GM12878 (cell line): ENCODE results near the gene TSPAN5. TPM values are rescaled to one million over a fixed set of nuclear protein-coding genes. Genes with fewer than 3 reads are reported as not detected.

Experiments
- ATAC-seq: fragments of 200-7000 bp; cut with Tn5 transposase; 3 replicates; pipeline ENCODE4 v1.9.1; 2020; ENCODE audit warnings: mild to moderate bottlenecking, moderate library complexity
- BruUV-seq: library from RNA; stranded (reverse); fragments of 400-500 nt; replicated peaks from 2 replicates; lab custom pipeline; 2021; lab: Mats Ljungman, UMichigan
- CTCF ChIA-PET: fragments of 300-600 bp; sonication (Branson Sonifier 250); formaldehyde crosslinking; extraction: SDS; loops from one replicate; lab custom pipeline; 2021; ENCODE audit warnings: inconsistent platforms; lab: Yijun Ruan, JAX
- POLR2A ChIA-PET: fragments of 350-600 bp; formaldehyde crosslinking; extraction: SDS; loops from one replicate; lab custom pipeline; 2021; ENCODE audit warnings: inconsistent platforms; lab: Charles Lee
- RAD21 ChIA-PET: fragments of 300-600 bp; sonication (Branson Sonifier 250); formaldehyde crosslinking; loops from one replicate; lab custom pipeline; 2023; ENCODE audit warnings: antibody characterized with exemption; ENCODE audit not compliant: unreplicated experiment; lab: Charles Lee
- SMC1A ChIA-PET: fragments of 300-600 bp; sonication (Branson Sonifier 250); formaldehyde crosslinking; loops from one replicate; lab custom pipeline; 2023; ENCODE audit not compliant: unreplicated experiment, uncharacterized antibody; lab: Charles Lee
- DNase-seq: peaks from one replicate; pipeline ENCODE4 v3.0.0-alpha.2; 2011; ENCODE audit warnings: low read depth, low spot score
- FAIRE-seq: peaks from 3 replicates; lab custom pipeline; 2011; peaks lifted over from hg19 to GRCh38; lab: Jason Lieb, UNC
- H2AFZ ChIP-seq: 2 replicates; pipeline ENCODE4 v1.6.0; 2011; ENCODE audit warnings: low read depth, low read length, control low read depth; ENCODE audit not compliant: control insufficient read depth
- H3K27ac ChIP-seq: 2 replicates; pipeline ENCODE4 v1.5.1; 2011; ENCODE audit warnings: control low read depth; ENCODE audit not compliant: control insufficient read depth, insufficient read depth
- H3K27me3 ChIP-seq, 2 experiments: replicated peaks in 1 of 2; 2 replicates each; pipeline versions ENCODE4 v1.6.0 to v1.6.1; 2011; ENCODE audit warnings: low read length in 1 of 2; ENCODE audit not compliant: control insufficient read depth in 2 of 2, insufficient read depth in 2 of 2
- H3K36me3 ChIP-seq, 2 experiments: 2 replicates each; pipeline ENCODE4 v1.5.1; 2011; ENCODE audit warnings: low read length in 1 of 2; ENCODE audit not compliant: control insufficient read depth in 2 of 2, insufficient read depth in 2 of 2
- H3K4me1 ChIP-seq: 2 replicates; pipeline ENCODE4 v1.6.1; 2011; ENCODE audit warnings: mild to moderate bottlenecking, low read length, moderate library complexity, mixed read lengths; ENCODE audit not compliant: control insufficient read depth, insufficient read depth
- H3K4me2 ChIP-seq: 2 replicates; pipeline ENCODE4 v1.6.0; 2011; ENCODE audit warnings: control low read depth; ENCODE audit not compliant: control insufficient read depth, insufficient read depth
- H3K4me3 ChIP-seq: fragments of 200-600 bp; sonication (generic); 2 replicates; pipeline ENCODE4 v1.5.1; 2016
- H3K79me2 ChIP-seq: 2 replicates; pipeline ENCODE4 v1.6.0; 2011; ENCODE audit warnings: low read length; ENCODE audit not compliant: control insufficient read depth, insufficient read depth
- H3K9ac ChIP-seq: 2 replicates; pipeline ENCODE4 v1.8.0; 2011; ENCODE audit warnings: low read length, control low read depth, mixed read lengths; ENCODE audit not compliant: control insufficient read depth, insufficient read depth
- H3K9me3 ChIP-seq: replicated peaks from 3 replicates; pipeline ENCODE4 v1.5.1; 2011; ENCODE audit warnings: mild to moderate bottlenecking, low read length; ENCODE audit not compliant: control insufficient read depth, insufficient read depth
- H4K20me1 ChIP-seq: 2 replicates; pipeline ENCODE4 v1.6.0; 2011; ENCODE audit not compliant: control insufficient read depth, insufficient read depth
- BHLHE40 ChIP-seq, 2 experiments: fragments of 450-650 bp in 1 of 2; IDR thresholded peaks; 2 replicates each; pipeline ENCODE4 v1.6.1; 2011 to 2017; ENCODE audit warnings: low read depth in 2 of 2, borderline replicate concordance in 1 of 2, improper control_type of control experiment in 1 of 2, low read length in 1 of 2, mild to moderate bottlenecking in 1 of 2
- PKNOX1 ChIP-seq: fragments of 450-650 bp; IDR thresholded peaks from 2 replicates; pipeline ENCODE4 v1.6.1; 2016; ENCODE audit warnings: mild to moderate bottlenecking
- TARDBP ChIP-seq: IDR thresholded peaks from 2 replicates; pipeline ENCODE4 v1.6.1; 2016; ENCODE audit warnings: borderline replicate concordance
- WGBS: methylation state at CpG from one replicate; pipeline ENCODE4 v1.1.6; 2016; ENCODE audit warnings: low lambda C conversion rate; ENCODE audit not compliant: insufficient replicate concordance, insufficient coverage; ENCODE audit errors: missing lambda C conversion rate; 5-methylcytosine and 5-hydroxymethylcytosine counted together
- in situ Hi-C: fragments of 300-500 bp; cut with MboI; formaldehyde crosslinking; loops from 9 replicates; pipeline ENCODE4 v1.14.3; 2018; ENCODE audit warnings: mixed read lengths
- intact Hi-C: fragments of 100-400 bp; cut with micrococcal nuclease; formaldehyde crosslinking; loops from one replicate; pipeline ENCODE4 v1.14.2; 2022; ENCODE audit not compliant: unreplicated experiment
- polyA plus RNA-seq, 11 experiments: library from polyadenylated mRNA; depleted of rRNA in 4 of 11; unstranded in 6 of 11; stranded (reverse) in 5 of 11; fragments of >200 nt; fragmentation: Nextera tagmentation in 4 of 11; fragmentation: Illumina TruSeq in 1 of 11; extraction: Ambion mirVana in 4 of 11; extraction: Trizol in 1 of 11; gene quantifications; 1 replicate in 1 of 11; 2 replicates in 10 of 11; pipeline versions ENCODE4 v1.2.1 to v1.2.3, GENCODE V29; 2011 to 2016; ENCODE audit warnings: inconsistent platforms in 2 of 11, missing spikeins in 2 of 11, low read depth in 1 of 11
- total RNA-seq, 4 experiments: library from RNA; depleted of rRNA in 3 of 4; stranded (reverse); fragments of >200 nt in 3 of 4; fragmentation: Illumina TruSeq in 1 of 4; extraction: Trizol in 1 of 4; gene quantifications; 2 replicates each; pipeline versions ENCODE4 v1.2.1 to v1.2.3, GENCODE V29; 2013 to 2021

The TSPAN5 gene
- total and polyA plus RNA-seq, 10 of the 15 experiments (the other 5 are each of a cell fraction or from before 2014, with no cell fraction given), result 0.09 to 8.2 (median 0.27) TPM

- no TSS peak for BruUV-seq
- Histone ChIP-seq H2AFZ (no peak overlapping the region), H3K79me2 (no peaks in the 10 kb centered on the region), H3K9me3 (no peaks in the 10 kb centered on the region; the same call in 2 of the 3 replicates), H3K27me3 (peaks cover 0 to 2% of the 10 kb centered on the region in 2 experiments; a peak in 1 of 4 replicates), H3K9ac (no peak overlapping the region), H4K20me1 (no peaks in the 10 kb centered on the region), H3K4me2 (no peak overlapping the region), H3K36me3 (no peaks in the 10 kb centered on the region), H3K4me3 (no peak overlapping the region), H3K4me1 (no peaks in the 10 kb centered on the region), H3K27ac (no peak overlapping the region)
- ChIA-PET SMC1A (interaction anchor here (1.1 to 1.4 kb wide), 4 partner anchors 9 to 221 kb away, joined by 3 to 5 read pairs (median 4); no protein-coding TSS in a partner anchor), POLR2A (no interaction called here), CTCF (interaction anchor here (0.7 to 1.1 kb wide), 2 partner anchors 43 to 221 kb away, joined by 3 read pairs; no protein-coding TSS in a partner anchor), RAD21 (interaction anchor here (0.9 to 1.6 kb wide), 3 partner anchors 177 to 367 kb away, joined by 3 to 4 read pairs (median 4); no protein-coding TSS in a partner anchor)
- WGBS, result 24% methylated on average over 5 of the region's 5 CpGs
- DNase-seq (no peak), FAIRE-seq (no peak), ATAC-seq (peak; percentile 46)
- TF ChIP-seq TARDBP (no peak), BHLHE40 (IDR thresholded peaks at IDR 0.05; ENCODE audit: borderline replicate concordance in 1 of 2, low read depth in 2 of 2, low read length in 1 of 2) (peak in 1 of 2 experiments; percentile 20; a peak in 1 of 4 replicates), PKNOX1 (peak; percentile 31; the same call in 1 of the 2 replicates)
- in situ Hi-C loops (no loop called here), intact Hi-C loops (no loop called here)
Measured at GRCh38 chr4:98688411-98689290, 30.2 kb upstream of the TSPAN5 start.
